Colonic mucosa (tissue), 4 donors: Measurements from ENCODE around the gene COL2A1. TPM values are rescaled to one million over a fixed set of nuclear protein-coding genes. Genes with fewer than 3 reads are reported as not detected.

Source experiments
- DNase-seq: peaks from one replicate; pipeline ENCODE4 v3.0.0-alpha.2; 2020
- H3K27ac ChIP-seq: fragments of 200-600 bp; one replicate; pipeline ENCODE4 v1.8.0; 2021
- H3K27me3 ChIP-seq: fragments of 200-600 bp; one replicate; pipeline ENCODE4 v1.8.0; 2021
- H3K36me3 ChIP-seq: fragments of 200-600 bp; one replicate; pipeline ENCODE4 v1.8.0; 2021
- H3K4me1 ChIP-seq: fragments of 200-600 bp; one replicate; pipeline ENCODE4 v1.8.0; 2021; ENCODE audit warnings: mild to moderate bottlenecking
- H3K4me3 ChIP-seq: fragments of 200-600 bp; one replicate; pipeline ENCODE4 v1.8.0; 2021
- H3K9ac ChIP-seq, 2 donors: one replicate each; pipeline ENCODE4 v1.7.0; 2013; ENCODE audit warnings: control low read depth in 2 of 2, low read depth in 2 of 2, low read length in 2 of 2
- H3K9me3 ChIP-seq: fragments of 200-600 bp; one replicate; pipeline ENCODE4 v1.8.0; 2021
- CTCF ChIP-seq: fragments of 200-600 bp; IDR thresholded peaks from one replicate; pipeline ENCODE4 v1.8.0; 2022; ENCODE audit warnings: antibody characterized with exemption, mild to moderate bottlenecking
- intact Hi-C: fragments of 100-400 bp; cut with DNase I; formaldehyde crosslinking; loops from one replicate; pipeline ENCODE4 v1.14.1; 2022
- total RNA-seq, 2 donors: library from RNA; stranded (reverse); fragmentation: NEBNext Ultra II Directional in 1 of 2; extraction: Animal tissue kit (Norgen Biotek cat#: 25700) in 1 of 2; gene quantifications; one replicate each; pipeline ENCODE4 v1.2.1, GENCODE V29; 2021
- donor health status: healthy.
- donor health status: DM: no; HTN: no; CAD: no.
- donor health status: DM: no; HTN: no; CAD: no.

Gene COL2A1
- total RNA-seq, 2 donors from 2014 or later, result 1.1 to 1.3 TPM

DNA sequence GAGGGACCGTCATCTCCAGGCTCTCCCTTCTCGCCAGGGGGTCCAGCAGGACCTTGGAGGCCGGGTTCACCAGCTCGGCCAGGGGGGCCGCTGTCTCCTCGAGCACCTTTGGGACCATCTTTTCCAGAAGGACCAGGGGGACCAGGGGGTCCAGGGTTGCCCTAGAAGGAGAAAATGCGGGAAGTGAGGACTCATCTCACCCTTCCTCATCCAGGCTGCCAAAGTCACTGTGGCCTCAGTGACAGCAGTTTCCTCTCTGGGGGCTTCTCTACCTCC is 25.7 kb downstream of the COL2A1 start:
- TF ChIP-seq CTCF, result no peak
- no peaks in the 10 kb centered on the region for H3K27me3 ChIP-seq
- no peak overlapping the region for H3K27ac ChIP-seq
- no peaks in the 10 kb centered on the region for H3K36me3 ChIP-seq
- H3K4me1 ChIP-seq, result no peaks in the 10 kb centered on the region
- DNase-seq, result no peak
- H3K4me3 ChIP-seq, result no peak overlapping the region
- H3K9me3 ChIP-seq, result no peaks in the 10 kb centered on the region
- H3K9ac ChIP-seq, result no peak overlapping the region
- intact Hi-C loops, result no loop called here

DNA sequence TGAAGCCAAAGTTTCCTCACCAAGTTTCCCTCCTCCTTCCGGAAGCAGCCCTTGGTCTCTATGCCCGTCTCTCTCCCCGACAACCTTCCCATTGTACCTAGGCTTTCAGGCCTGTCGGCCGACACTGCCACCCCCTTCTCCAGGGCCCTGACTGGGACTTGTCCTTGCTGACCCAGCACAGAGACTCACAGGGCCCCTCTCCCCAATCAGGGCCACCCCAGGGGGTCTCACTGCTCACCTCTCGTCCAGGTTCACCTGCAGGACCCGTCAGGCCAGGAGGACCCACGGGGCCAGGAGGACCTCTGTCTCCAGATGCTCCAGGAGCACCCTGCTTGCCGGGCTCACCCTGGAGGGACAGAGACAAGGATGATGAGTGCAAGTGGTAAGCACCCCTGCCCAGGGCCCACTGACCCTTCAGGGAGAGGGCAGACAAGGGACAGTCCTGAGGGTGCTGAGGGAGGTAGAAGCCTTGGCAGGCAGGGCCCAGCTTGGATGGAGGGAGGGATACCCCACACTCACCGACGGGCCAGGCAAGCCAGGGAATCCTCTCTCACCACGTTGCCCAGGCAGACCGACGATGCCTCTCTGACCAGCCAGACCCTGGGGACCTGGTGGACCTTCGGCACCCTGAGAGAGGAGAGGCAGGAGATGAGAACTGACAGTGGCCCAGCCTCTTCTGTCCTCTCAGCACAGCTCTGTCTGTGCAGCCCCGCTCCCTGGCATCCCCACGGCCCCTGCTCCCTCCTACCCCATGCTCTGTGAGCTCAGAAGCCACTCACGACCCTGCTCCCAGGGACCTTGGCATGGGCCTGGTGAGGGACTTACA is 26.3 kb downstream of the COL2A1 start:
- Histone ChIP-seq H3K36me3 (no peaks in the 10 kb centered on the region), H3K9ac (no peak overlapping the region), H3K4me1 (no peaks in the 10 kb centered on the region), H3K9me3 (no peaks in the 10 kb centered on the region), H3K27me3 (no peaks in the 10 kb centered on the region), H3K4me3 (no peak overlapping the region), H3K27ac (no peak overlapping the region)
- DNase-seq, result no peak
- TF ChIP-seq CTCF, result no peak
- intact Hi-C loops, result no loop called here

- H3K27ac ChIP-seq, result no peak overlapping the region
- no peaks in the 10 kb centered on the region for H3K9me3 ChIP-seq
- intact Hi-C loops, result no loop called here
- no peak for DNase-seq
- H3K4me3 ChIP-seq, result no peak overlapping the region
- H3K4me1 ChIP-seq, result no peaks in the 10 kb centered on the region
- H3K9ac ChIP-seq, result no peak overlapping the region
- no peaks in the 10 kb centered on the region for H3K27me3 ChIP-seq
- no peak for TF ChIP-seq CTCF
- no peaks in the 10 kb centered on the region for H3K36me3 ChIP-seq
Observed at GRCh38 chr12:47977046-47977771, 27.1 kb downstream of the COL2A1 start.

GRCh38 chr12:47975816-47976215 is 28.5 kb downstream of the COL2A1 start:
- H3K9ac ChIP-seq, result no peak overlapping the region
- intact Hi-C loops, result no loop called here

GRCh38 chr12:47975036-47975620 is 29.1 kb downstream of the COL2A1 start:
- Histone ChIP-seq H3K4me3 (no peak overlapping the region), H3K36me3 (no peaks in the 10 kb centered on the region), H3K4me1 (no peaks in the 10 kb centered on the region), H3K9me3 (no peaks in the 10 kb centered on the region), H3K27ac (no peak overlapping the region), H3K9ac (no peak overlapping the region), H3K27me3 (no peaks in the 10 kb centered on the region)
- no peak for DNase-seq
- no peak for TF ChIP-seq CTCF
- intact Hi-C loops, result no loop called here

More at GRCh38 chr12:47975816-47976215, 28.5 kb downstream of the COL2A1 start:
- Histone ChIP-seq H3K36me3 (no peaks in the 10 kb centered on the region), H3K27me3 (no peaks in the 10 kb centered on the region), H3K27ac (no peak overlapping the region), H3K9me3 (no peaks in the 10 kb centered on the region), H3K4me3 (no peak overlapping the region), H3K4me1 (no peaks in the 10 kb centered on the region)
- no peak for TF ChIP-seq CTCF
- DNase-seq, result no peak
